Measurements from ENCODE around the gene YTHDF1. TPM values are rescaled to one million over a fixed set of nuclear protein-coding genes. Genes with fewer than 3 reads are reported as not detected.

YTHDF1 gene
- total RNA-seq, 1 donor from 2014 or later: 42.4 TPM

Other genes starting within 250 kb of the YTHDF1 start
- gene BHLHE23, start 209.2 kb downstream of the YTHDF1 start, total RNA-seq: not detected in 2 replicates
- gene BIRC7, start 19.8 kb upstream of the YTHDF1 start, total RNA-seq: not detected in 2 replicates
- gene NKAIN4, start 38.3 kb upstream of the YTHDF1 start, total RNA-seq: not detected in 2 replicates
- gene ARFGAP1, start 56.7 kb upstream of the YTHDF1 start, total RNA-seq: 84.0 and 84.9 TPM in 2 replicates
- not detected in 2 replicates for gene COL20A1, start 77.1 kb upstream of the YTHDF1 start, total RNA-seq
- gene CHRNA4, start 145.2 kb upstream of the YTHDF1 start, total RNA-seq: not detected in 2 replicates